OCI-LY1 (cell line): Measurements from ENCODE around the gene FBXW7.

Source experiments
- CTCF ChIP-seq: fragments of 200-600 bp; sonication (generic), shearing (Covaris generic); IDR thresholded peaks from 2 replicates; pipeline ENCODE4 v1.5.1; 2017; ENCODE audit warnings: mild to moderate bottlenecking, antibody characterized with exemption, low read length, moderate library complexity, mixed read lengths
- EZH2 ChIP-seq: fragments of 200-600 bp; sonication (generic), shearing (Covaris generic); IDR thresholded peaks from 2 replicates; pipeline ENCODE4 v1.8.0; 2017; ENCODE audit warnings: borderline replicate concordance, mixed run types, mild to moderate bottlenecking, antibody characterized with exemption, low read length, moderate library complexity, mixed read lengths

- no peak for TF ChIP-seq EZH2
- TF ChIP-seq CTCF, result no peak
These were observed 143.8 kb downstream of the FBXW7 start for GRCh38 chr4:152392079-152392478.
